HG02840 (cell line): ENCODE measurements around the gene SLC4A9.
"Not testable (repeated sequence)": the region's sequence is repeated elsewhere in the genome, so short reads cannot be mapped to it uniquely, and the experiment has no call there.

Experiments used
- ATAC-seq: cut with Tn5 transposase; IDR thresholded peaks from one replicate; pipeline ENCODE4 v1.9.1; 2021; ENCODE audit warnings: mild to moderate bottlenecking, moderate library complexity, moderate number of reproducible peaks; ENCODE audit not compliant: unreplicated experiment, low FRiP score

Gene SLC4A9

DNA sequence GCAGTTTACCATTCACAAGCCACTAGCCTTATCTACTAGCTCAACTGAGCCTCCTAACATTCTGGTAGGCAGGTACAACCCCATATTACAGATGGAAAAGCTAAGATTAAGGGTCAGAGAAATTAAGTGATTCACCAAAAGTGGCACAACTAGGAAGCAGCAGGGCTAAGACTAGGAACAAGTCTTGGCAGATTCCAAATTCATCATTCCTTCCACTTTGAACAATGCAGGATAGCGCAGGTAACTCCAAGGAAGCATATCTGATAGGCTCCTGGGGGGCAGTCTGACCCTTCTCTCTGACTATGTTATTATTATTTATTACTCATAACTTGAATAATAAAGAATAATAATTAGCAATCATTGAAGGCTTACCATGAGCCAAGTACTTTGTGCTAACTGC is 22.1 kb upstream of the SLC4A9 start:
- ATAC-seq = no peak

DNA sequence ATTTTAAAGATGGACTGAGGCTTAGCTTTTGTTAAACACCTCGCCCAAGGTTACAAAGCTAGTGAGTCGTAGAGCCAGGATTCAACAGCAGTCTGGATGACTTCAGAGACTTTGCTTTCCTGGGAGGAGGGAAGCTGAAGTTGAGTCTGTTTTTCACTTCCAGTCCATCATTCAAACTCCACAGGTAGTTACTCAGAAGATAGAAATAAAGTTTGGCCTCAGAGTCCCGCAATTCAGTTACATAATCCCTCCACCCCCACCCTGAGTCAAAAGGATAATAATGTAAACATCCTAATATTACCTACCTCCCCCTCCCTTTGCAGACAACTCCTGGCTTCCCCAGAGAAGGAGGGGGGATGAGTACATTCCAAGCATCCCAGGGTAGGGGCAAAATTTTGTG is 21.7 kb upstream of the SLC4A9 start:
- no peak for ATAC-seq

DNA sequence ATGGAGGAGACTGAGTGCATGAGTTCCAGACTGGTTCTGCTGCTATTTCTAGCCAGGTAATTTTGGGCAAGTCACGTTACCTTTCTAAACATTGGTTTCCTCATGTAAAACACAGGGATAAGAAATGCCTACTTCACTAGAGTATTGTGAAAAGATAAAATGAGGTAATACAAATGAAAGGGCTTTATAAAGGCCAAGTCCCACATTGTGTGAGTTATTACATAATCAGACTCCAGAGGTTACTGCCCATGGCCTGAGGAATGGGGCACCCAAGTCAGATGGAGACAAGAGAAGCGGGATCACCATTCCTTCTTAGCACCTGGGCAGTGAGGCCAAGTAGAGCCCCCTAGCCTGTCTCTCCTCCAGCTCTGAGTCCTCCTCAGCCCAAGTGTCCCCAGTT is 21.1 kb upstream of the SLC4A9 start:
- ATAC-seq = no peak

DNA sequence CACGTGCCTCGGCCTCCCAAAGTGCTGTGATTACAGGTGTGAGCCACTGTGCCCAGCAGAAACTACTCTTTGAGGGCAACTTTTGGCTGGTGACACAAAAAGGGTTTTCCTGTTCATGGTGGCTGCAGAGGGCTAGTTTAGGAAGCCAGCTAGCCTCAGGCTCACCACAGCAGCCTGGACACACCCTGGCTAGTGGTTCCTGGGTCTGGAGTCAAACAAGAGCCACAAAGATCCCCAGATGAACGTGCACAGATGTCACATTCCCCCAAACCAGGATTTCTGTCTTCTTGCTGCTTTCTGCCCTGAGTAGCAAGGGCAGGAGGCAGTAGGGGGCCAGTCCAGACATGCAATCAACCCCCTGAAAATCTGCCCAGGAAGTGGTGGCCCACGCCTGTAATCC is 20.4 kb upstream of the SLC4A9 start:
- ATAC-seq = no peak

DNA sequence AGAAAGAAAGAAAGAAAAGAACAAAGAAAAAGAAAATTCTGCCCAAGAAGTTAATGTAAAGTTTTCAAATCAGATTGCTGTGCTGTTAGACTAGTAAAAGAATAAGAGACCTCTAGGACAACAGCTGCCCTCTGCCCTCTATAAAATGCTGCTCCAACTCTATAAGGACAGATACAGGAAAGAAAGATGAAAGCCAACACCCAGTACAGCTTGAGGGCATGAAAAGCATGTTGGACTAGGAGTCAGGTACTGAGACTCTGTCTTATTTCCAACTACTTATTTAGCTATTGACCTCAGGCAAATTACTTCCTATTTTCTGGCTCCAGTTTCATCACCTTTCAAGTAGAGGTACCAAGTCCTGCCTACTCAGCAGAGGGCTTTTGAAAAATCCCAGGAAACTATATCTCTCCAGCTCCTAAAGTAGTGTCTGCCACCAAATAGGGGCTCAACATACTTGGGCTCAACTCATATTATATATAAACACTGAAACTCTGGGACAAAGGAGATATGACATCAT is 19.3 kb upstream of the SLC4A9 start:
- ATAC-seq = no peak

DNA sequence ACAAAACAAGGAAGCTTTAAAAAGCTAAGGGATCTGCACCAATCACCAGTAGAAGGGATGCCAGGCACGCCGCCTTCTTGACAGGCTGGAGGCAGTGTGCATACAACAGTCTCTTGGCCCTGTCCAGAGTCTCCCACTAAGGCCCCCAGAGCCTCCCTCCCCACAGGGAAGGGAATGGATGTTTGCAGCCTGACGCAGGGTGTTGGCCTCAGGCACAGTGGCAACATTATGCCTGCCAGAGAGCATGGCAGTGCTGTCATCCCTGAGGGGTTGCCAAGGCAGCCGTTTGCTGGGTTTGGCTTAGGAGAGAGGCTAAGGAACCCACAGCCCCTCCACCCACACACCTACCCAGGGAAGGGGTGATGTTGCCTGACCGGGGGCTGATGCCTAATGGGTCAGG is 18.4 kb upstream of the SLC4A9 start:
- no peak for ATAC-seq

DNA sequence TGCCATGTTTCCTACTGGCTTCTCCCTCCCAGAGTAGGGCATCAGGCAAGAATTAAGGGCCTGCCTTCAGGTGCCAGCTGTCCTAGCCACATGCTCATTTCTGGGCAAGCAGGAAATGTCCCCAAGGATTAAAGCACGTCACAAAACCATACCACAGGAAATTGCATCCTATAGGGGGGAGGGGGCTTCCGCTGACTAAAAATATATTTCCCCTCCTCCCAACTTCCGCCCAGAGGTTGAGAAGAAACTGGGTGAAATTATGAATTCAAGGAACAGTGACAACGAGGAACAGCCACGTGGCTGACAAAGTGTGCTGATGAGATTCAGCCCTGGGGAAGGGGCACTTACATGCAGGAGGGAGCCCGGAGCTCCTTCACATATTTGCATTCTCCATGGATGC is 17.7 kb upstream of the SLC4A9 start:
- no peak for ATAC-seq

DNA sequence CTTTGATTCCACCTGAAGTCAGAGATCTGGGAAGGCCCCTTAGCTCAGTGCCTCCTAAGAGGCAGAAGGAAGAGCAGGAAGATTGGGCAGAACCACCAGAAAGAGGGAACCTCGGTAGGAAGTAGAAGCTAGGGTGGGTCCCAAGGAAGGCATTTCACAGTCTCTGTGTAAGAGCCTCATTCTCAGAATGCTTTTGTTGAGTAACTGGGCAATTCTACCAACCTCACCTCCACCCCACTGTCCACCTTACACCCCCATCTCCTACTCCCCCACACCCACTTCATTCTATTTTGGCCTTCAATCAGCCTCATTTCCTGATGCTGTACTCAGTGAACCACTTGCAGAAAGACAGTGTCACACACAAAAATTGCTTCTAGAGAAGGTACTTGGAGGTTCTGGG is 17.1 kb upstream of the SLC4A9 start:
- ATAC-seq = no peak

DNA sequence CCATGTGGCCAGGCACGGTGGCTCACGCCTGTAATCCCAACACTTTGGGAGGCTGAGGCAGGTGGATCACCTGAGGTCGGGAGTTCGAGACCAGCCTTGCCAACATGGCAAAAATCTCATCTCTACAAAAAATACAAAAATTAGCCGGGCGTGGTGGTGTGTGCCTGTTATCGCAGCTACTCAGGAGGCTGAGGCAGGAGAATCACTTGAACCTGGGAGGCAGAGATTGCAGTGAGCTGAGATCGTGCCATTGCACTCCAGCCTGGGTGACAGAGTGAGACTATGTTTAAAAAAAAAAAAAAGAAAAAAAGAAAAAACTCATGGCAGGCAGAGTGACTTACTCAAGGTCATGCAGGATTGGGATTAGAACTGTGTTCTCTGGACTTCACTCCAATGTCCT is 16.1 kb upstream of the SLC4A9 start:
- not testable (repeated sequence) for ATAC-seq

DNA sequence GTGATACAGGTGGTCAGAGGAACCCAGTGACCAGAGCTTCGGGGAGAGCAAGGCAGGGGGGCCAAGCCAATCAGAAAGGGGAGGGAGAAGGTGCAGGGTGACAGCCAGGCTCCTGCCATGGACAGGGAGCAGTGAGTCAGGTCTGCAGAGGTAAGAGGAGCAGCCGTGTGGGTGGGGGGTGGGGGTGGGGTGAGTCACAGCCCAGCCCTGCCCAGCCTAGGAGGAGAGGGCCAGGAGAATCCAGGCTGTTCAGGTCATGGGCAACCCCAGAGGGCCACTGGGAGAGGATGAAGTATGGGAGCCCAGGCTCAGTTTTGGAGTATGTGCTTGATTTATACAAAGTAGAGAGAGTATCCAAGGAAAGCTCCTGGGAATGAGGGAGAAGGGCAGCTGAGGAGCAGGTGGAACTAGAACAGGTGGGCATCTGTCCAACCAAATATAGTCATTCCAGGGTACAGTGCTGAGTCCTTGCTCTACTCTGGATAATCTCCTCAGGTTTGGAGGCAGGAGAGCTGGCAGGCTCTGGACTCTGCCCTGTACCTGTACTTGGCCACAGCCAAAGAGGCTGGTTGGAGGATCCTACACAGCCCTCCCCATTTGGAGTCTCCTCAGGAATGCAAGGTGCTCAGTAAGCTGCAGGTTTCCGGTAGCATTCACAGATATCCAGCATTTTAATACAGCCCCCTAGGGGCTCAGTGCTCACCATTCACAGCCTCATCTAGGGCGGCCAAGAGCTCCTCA is 15.1 kb upstream of the SLC4A9 start:
- no peak for ATAC-seq

DNA sequence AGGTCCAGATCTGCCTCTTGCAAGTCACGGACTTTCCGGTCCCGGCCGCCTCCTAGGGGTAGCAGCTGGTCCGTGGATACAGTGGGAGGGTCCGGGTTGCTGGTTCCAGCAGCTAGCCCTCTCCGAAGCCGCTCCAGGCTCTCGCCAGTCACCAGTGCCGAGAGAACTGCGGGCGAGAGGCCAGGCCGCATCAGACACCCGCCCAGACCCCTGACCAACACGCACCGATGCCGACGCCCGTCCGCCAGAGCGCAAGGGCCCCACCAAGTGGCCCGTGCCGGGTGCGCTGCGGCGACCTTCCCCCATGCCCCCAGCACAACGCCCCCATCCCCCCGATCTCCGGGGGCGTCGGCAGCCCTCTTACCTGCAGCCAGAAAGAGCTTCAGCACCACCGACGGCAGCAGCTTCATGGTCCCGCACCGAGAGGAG is 14.1 kb upstream of the SLC4A9 start:
- ATAC-seq = peak; percentile 23

DNA sequence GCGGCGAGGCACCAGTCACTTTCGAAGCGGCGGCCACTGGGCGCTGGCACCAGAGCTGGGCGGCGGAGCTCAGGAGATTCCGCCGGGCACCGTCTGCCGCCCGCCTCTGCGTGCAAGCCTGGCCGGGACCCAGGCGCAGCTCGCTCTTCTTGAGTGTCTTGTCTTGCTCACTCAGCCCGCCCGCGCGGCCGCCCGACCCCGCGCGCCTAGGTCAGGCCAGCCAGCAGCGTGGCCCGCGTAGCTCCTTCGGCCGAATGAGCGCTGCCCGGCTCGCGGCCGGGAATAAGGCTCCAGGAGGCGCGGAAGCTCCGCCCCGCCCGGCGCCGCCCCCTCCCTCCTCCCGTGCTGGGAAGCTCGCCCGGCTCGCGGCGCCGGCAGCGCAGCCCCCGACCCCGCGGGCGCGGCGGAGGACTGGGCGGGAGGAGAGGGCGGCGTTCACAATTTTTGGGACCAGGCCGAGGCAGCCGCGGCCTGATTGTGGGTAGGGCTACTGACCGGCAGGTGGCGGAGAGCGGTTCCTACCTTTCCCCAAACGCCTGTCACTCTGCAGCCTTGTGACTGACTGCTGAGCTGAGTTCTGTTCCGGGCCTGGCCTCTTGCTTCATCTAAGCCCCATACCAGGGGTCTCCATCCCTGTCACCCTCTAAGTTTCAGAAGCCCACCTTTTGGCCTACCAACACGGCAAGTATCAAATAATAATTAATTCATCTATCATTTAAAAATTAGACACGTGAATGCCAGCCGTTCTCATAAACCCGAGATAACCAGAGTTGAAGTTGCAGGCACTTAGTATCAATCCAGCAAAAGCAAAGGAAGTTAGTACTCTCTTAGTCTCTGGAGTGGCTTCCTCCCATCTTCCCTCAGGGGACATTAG is 13.4 kb upstream of the SLC4A9 start, which contains the start of gene HBEGF:
TSS of gene HBEGF (minus strand) at position 256 of the 874 bp plus-strand sequence. CDS start 275 bp downstream, outside the sequence.
- peak; percentile 67 for ATAC-seq

DNA sequence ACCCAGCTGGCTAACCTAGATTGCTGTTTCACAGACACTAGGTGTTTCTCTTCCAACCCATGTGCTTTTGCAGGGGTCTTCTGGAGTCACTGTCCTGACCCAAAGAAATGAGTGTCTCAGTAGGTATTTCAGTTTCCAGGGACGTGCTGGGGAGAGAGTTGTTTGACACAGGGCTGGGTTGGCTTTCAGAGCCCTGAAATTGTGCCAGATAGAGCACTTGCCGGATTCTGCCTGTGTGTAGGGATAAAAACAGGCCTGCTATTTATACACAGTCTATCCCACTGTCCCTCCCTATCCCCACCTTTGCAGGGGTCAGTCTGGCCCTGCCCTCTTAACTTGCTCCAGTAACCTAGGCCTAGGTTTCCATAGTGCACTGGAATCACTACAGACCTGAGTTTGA is 12.6 kb upstream of the SLC4A9 start:
- ATAC-seq = no peak

DNA sequence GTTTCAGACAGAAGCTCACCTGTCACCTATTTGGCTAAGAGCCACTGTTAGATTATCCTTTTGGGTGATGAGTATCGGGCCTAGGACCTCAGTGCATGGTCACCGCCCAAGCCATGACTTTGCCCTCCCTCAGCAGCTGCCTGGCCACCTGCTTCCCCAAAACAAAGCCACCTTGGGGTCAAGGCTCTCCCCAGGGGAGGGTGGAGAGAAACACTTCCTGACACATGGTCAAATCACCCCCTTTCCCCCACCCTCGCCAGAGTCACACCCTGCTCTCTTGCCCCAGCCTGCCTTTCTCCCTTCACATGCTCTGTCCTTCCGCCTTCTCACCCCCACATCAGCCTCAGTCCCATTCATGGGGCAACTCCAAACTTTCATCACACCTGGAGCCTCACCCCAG is 11.9 kb upstream of the SLC4A9 start:
- ATAC-seq = no peak

DNA sequence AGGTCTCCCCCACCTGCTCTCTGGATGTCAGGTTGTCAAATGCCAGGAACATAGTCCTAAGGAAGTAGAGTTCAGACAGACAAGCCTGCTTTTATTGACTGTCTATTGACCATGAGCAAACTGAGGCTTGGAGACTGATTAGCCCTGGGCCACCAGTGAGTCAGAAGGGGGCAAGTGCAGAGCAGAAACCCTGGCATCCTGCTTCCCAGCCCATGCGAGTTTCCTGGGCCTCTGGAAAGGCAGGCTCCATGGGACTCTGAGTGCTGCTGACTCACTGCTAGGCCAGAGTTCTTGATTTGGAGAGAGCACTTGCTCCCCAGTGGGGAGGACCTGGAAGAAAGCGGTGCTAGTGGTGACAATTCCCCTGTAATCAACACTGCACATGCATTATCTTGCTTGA is 10.8 kb upstream of the SLC4A9 start:
- ATAC-seq = no peak

DNA sequence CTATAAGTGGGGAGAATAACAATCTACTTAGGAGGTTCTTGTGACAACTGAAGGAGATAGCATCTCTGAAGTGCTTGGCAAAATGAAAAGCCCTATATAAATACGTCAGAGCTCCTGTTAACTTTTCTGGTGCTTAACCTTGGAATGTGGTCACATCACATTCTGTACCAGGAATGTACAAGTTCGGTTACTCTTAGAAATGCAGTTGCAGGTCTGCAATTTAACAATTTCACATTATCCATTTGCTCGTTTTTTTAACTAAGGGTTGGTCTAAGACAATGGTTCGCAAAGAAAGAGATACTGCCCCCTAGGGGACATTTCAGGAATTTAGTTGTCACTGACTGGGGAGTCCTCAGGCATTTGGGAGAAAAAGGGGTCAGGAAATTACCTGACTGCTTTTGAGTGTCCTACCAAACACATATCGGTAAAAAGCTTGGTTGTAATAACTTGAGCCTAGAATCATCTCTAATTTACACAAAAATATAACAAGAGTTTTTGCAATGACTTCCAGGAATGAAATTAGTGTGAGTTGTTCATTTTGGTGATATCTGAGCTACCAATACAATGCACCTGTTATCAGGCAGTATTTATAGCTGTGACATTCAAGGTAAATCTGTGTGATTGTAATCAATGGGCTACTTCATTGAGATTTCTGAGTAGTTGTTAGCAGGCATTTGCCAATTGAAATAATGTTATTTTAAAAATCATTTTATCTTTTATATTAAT is 8.2 kb upstream of the SLC4A9 start:
- peak; percentile 51 for ATAC-seq

DNA sequence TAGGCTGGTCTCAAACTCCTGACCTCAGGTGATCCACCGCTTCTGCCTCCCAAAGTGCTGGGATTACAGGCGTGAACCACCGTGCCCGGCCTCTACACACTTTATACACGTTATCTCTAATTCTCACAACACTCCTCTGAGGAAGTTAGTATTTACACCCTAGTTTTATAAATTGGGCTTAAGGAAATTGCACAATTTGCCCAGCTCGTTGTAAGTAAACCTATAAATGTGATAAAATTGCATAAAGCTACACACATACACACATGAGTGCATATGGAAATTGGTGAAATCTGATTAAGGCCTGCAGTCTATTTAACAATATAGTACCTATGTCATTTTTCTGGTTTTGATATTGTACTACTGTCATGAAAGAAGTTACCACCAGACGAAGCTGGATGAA is 4.4 kb upstream of the SLC4A9 start:
- no peak for ATAC-seq

DNA sequence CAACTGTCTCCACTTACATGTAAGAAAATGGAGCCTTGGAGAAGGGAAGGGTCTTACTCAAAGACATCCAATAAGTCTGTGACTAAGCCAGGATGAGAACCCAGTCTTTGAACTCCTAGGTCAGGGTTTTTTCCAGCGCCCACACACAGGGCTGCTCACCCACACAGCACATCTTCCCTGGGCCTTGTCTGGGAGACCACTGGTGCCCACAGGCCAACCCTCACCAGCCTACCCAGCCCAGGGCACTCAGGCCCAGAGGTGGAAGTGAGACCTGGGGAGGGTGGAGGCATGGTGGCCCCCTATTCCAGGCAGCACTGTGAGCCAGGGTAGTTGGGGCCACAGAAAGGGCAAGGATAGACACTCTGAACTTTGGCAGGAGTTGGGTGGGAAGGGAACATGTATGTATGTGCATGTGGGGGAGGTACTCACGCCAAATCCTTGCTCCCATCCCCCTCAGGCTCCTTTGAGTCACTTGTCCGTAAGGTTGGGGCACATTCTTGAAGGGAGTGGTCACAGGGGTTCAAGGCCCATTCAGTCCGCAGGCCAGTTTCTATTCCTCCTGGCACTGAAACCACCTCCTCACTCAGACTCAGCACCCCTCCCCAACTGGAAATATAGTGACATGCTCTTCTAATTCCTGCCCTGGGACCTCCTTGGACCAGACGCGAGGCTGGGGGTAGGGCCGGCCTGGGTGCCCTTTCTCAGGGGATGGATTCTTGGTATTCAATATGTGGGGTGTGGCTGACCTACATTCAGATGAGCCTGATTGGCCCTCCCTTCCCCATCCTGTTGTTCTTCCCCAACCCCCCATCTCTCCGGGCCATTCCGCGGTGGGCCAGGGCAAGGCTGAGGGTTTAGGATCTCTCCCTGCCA is 2.9 kb upstream of the SLC4A9 start:
- peak; percentile 14 for ATAC-seq

DNA sequence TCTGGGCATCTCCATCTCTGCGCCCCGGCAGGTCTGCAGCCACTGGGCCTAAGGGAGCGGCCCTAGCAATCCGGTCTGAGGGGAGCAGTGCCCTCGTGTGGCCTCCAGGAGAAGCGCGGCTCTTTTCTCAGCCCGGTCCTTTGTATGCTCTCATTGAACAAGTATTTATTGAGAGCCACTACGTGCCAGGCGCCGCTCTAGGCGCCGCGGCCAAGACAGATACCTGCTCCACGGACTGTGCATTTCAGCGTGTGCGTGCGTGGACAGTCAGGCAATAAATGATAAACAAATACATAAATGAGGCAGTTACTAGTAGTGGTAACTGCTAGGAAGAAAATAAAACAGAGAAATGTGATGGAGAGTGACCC is 2.3 kb upstream of the SLC4A9 start:
- ATAC-seq = peak; percentile 78

DNA sequence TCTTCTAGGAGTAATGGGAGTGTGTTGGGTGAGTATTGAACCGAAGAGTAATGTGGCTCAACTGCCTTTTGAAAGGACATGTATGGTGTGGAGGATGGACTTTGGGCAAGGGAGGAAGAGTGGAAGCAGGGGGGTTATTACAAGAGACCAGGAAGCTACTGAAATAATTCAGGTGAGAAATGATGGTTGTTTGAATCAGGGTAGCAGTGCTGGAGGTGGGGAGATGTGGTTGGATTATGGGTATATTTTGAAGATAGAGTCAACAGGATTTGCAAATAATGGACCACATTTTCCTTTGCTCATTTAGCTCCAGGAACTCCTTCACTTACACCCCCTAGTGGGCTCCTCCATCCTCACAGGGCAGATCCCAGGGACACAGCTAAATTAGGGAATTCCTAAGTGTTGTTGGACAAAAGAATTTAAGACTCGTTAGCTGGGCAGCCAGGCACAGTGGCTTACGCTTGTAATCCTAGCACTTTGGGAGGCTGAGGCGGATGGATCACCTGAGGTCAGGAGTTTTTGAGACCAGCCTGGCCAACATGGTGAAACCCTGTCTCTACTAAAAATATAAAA is 1.2 kb upstream of the SLC4A9 start:
- no peak for ATAC-seq
